Panc1 (cell line): ENCODE results near the gene KIFC3. TPM values are rescaled to one million over a fixed set of nuclear protein-coding genes. Genes with fewer than 3 reads are reported as not detected.

Source experiments
- ATAC-seq: fragments of 200-7000 bp; cut with Tn5 transposase; 2 replicates; pipeline ENCODE4 v1.9.1; 2020; ENCODE audit warnings: mild to moderate bottlenecking, moderate library complexity
- BruUV-seq: library from RNA; stranded (reverse); fragments of 400-500 nt; replicated peaks from 2 replicates; lab custom pipeline; 2021; lab: Mats Ljungman, UMichigan
- CTCF ChIA-PET: fragments of 300-600 bp; sonication (Branson Sonifier 250); formaldehyde crosslinking; loops from one replicate; lab custom pipeline; 2022; ENCODE audit warnings: antibody characterized with exemption; lab: Charles Lee
- POLR2A ChIA-PET: fragments of 300-600 bp; sonication (Branson Sonifier 250); formaldehyde crosslinking; loops from one replicate; lab custom pipeline; 2022; ENCODE audit warnings: antibody characterized with exemption; lab: Charles Lee
- DNase-seq: peaks from one replicate; pipeline ENCODE4 v3.0.0-alpha.2; 2010; ENCODE audit warnings: low read depth, low spot score
- H3K27ac ChIP-seq: 2 replicates; pipeline ENCODE4 v1.5.1; 2011; ENCODE audit warnings: mild to moderate bottlenecking, low read length, inconsistent platforms
- H3K27me3 ChIP-seq: fragments of 200-500 bp; sonication (Bioruptor generic); 2 replicates; pipeline ENCODE4 v1.6.0; 2014; ENCODE audit warnings: low read length, inconsistent platforms; ENCODE audit not compliant: control insufficient read depth, insufficient read depth
- H3K36me3 ChIP-seq: fragments of 200-500 bp; sonication (Bioruptor generic); 2 replicates; pipeline ENCODE4 v1.5.1; 2014; ENCODE audit warnings: inconsistent platforms, mild to moderate bottlenecking, low read length, moderate library complexity; ENCODE audit not compliant: control insufficient read depth, insufficient read depth
- H3K4me1 ChIP-seq: 2 replicates; pipeline ENCODE4 v1.5.1; 2011; ENCODE audit warnings: inconsistent platforms, mild to moderate bottlenecking, low read length, moderate library complexity; ENCODE audit not compliant: control insufficient read depth, insufficient read depth
- H3K4me3 ChIP-seq, 2 experiments: 2 replicates each; pipeline ENCODE4 v1.5.1; 2011 to 2012; ENCODE audit warnings: low read depth in 2 of 2, low read length in 2 of 2, mild to moderate bottlenecking in 2 of 2, inconsistent platforms in 1 of 2, moderate library complexity in 1 of 2
- H3K9me3 ChIP-seq: fragments of 200-500 bp; sonication (Bioruptor generic); 2 replicates; pipeline ENCODE4 v1.5.1; 2014; ENCODE audit warnings: low read depth, mild to moderate bottlenecking, inconsistent platforms, low read length, moderate library complexity; ENCODE audit not compliant: control insufficient read depth, insufficient read depth
- CTCF ChIP-seq: fragments of 450-650 bp; IDR thresholded peaks from 2 replicates; pipeline ENCODE4 v1.5.1; 2017; ENCODE audit warnings: mild to moderate bottlenecking
- POLR2AphosphoS5 ChIP-seq: IDR thresholded peaks from 2 replicates; pipeline ENCODE4 v1.6.1; 2012; ENCODE audit warnings: mild to moderate bottlenecking, low read depth, low read length, moderate library complexity
- SIN3A ChIP-seq: IDR thresholded peaks from 2 replicates; pipeline ENCODE4 v1.6.1; 2012; ENCODE audit warnings: low read depth, mild to moderate bottlenecking, low read length, moderate library complexity, borderline replicate concordance; ENCODE audit not compliant: insufficient read depth
- TCF7L2 ChIP-seq: IDR thresholded peaks from 2 replicates; pipeline ENCODE4 v1.6.1; 2011; ENCODE audit warnings: mild to moderate bottlenecking, low read depth, low read length, inconsistent platforms
- in situ Hi-C: cut with HindIII; loops from 2 replicates; pipeline ENCODE4 v1.10.0; 2016; ENCODE audit warnings: low sequenced_read_pairs, low pct_unique_long_range_greater_than_20kb
- intact Hi-C: fragments of 100-400 bp; cut with micrococcal nuclease; formaldehyde crosslinking; loops from one replicate; pipeline ENCODE4 v1.10.0; 2022; ENCODE audit not compliant: unreplicated experiment
- total RNA-seq: library from RNA; stranded (reverse); gene quantifications from one replicate; pipeline ENCODE4 v1.2.1, GENCODE V29; 2021; ENCODE audit not compliant: unreplicated experiment
- TF ChIP-seq, protein P1 (sequence below), 2 experiments: IDR thresholded peaks; 2 replicates each; pipeline ENCODE4 v1.6.1; 2011 to 2012; ENCODE audit warnings: low read depth in 2 of 2, control low read depth in 1 of 2, low read length in 1 of 2, mild to moderate bottlenecking in 1 of 2, moderate library complexity in 1 of 2; ENCODE audit not compliant: insufficient read depth in 1 of 2

Gene KIFC3
- total RNA-seq, 1 experiment from 2014 or later, result 51.5 TPM

DNA sequence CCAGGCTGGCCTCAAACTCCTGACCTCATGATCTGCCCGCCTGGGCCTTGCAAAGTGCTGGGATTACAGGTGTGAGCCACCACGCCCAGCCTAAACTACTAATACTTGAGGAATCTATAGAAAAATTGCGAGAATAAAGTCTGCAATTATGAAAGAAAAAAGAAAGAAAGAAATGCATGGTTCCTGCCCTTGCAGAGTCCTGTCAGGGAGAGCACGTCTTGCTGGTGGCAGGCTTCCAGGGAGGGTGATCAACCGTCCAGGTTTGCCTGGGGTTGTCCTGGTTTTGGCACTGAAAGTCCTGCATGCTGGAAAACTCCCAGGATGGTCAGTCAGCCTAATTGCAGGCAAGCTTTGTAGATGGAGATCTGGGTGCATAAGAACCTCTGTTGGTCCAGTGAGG, 21.5 kb upstream of the KIFC3 start:
- H3K9me3 ChIP-seq, result no peaks in the 10 kb centered on the region
- no TSS peak for BruUV-seq
- peaks cover 16% of the 10 kb centered on the region for H3K4me1 ChIP-seq
- no peaks in the 10 kb centered on the region for H3K36me3 ChIP-seq
- no peak overlapping the region for H3K4me3 ChIP-seq
- no peaks in the 10 kb centered on the region for H3K27me3 ChIP-seq
- intact Hi-C loops, result no loop called here
- TF ChIP-seq SIN3A (no peak), POLR2AphosphoS5 (no peak), CTCF (no peak), TCF7L2 (no peak)
- TF ChIP-seq, protein P1, sequence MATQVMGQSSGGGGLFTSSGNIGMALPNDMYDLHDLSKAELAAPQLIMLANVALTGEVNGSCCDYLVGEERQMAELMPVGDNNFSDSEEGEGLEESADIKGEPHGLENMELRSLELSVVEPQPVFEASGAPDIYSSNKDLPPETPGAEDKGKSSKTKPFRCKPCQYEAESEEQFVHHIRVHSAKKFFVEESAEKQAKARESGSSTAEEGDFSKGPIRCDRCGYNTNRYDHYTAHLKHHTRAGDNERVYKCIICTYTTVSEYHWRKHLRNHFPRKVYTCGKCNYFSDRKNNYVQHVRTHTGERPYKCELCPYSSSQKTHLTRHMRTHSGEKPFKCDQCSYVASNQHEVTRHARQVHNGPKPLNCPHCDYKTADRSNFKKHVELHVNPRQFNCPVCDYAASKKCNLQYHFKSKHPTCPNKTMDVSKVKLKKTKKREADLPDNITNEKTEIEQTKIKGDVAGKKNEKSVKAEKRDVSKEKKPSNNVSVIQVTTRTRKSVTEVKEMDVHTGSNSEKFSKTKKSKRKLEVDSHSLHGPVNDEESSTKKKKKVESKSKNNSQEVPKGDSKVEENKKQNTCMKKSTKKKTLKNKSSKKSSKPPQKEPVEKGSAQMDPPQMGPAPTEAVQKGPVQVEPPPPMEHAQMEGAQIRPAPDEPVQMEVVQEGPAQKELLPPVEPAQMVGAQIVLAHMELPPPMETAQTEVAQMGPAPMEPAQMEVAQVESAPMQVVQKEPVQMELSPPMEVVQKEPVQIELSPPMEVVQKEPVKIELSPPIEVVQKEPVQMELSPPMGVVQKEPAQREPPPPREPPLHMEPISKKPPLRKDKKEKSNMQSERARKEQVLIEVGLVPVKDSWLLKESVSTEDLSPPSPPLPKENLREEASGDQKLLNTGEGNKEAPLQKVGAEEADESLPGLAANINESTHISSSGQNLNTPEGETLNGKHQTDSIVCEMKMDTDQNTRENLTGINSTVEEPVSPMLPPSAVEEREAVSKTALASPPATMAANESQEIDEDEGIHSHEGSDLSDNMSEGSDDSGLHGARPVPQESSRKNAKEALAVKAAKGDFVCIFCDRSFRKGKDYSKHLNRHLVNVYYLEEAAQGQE (IDR thresholded peaks at IDR 0.05; ENCODE audit: insufficient read depth in 1 of 2, low read depth in 2 of 2, low read length in 1 of 2), result no peak
- ChIA-PET CTCF (no interaction called here), POLR2A (no interaction called here)
- DNase-seq (no peak), ATAC-seq (no peak)
- no peak overlapping the region for H3K27ac ChIP-seq
- in situ Hi-C loops, result no loop called here

GRCh38 chr16:57822856-57823255, 20.6 kb upstream of the KIFC3 start:
- H3K9me3 ChIP-seq, result no peaks in the 10 kb centered on the region
- intact Hi-C loops, result no loop called here
- ChIA-PET POLR2A (no interaction called here), CTCF (no interaction called here)
- no peak overlapping the region for H3K4me3 ChIP-seq
- no TSS peak for BruUV-seq
- H3K4me1 ChIP-seq, result peaks cover 16% of the 10 kb centered on the region
- no peak for TF ChIP-seq POLR2AphosphoS5
- TF ChIP-seq, protein P1 (IDR thresholded peaks at IDR 0.05; ENCODE audit: insufficient read depth in 1 of 2, low read depth in 2 of 2, low read length in 1 of 2), result no peak
- TF ChIP-seq TCF7L2, result no peak
- no peak for TF ChIP-seq SIN3A
- no peak for TF ChIP-seq CTCF
- in situ Hi-C loops, result no loop called here
- H3K27me3 ChIP-seq, result no peaks in the 10 kb centered on the region
- no peak for DNase-seq
- H3K36me3 ChIP-seq, result no peaks in the 10 kb centered on the region
- no peak for ATAC-seq
- no peak overlapping the region for H3K27ac ChIP-seq
